SIG-M5 treated with dmso at 0.1 percent for 504 hours (cell line): ENCODE results near the gene KIF21B.
"Not testable (repeated sequence)": the region's sequence is repeated elsewhere in the genome, so short reads cannot be mapped to it uniquely, and the experiment has no call there.

Source experiments
- DNase-seq: peaks from one replicate; lab custom pipeline; 2025; ENCODE audit not compliant: unreplicated experiment; lab: John Stamatoyannopoulos, UW

The KIF21B gene

GRCh38 chr1:200971955-200972711, 51.4 kb downstream of the KIF21B start:
- DNase-seq, result peak; percentile 56

DNA sequence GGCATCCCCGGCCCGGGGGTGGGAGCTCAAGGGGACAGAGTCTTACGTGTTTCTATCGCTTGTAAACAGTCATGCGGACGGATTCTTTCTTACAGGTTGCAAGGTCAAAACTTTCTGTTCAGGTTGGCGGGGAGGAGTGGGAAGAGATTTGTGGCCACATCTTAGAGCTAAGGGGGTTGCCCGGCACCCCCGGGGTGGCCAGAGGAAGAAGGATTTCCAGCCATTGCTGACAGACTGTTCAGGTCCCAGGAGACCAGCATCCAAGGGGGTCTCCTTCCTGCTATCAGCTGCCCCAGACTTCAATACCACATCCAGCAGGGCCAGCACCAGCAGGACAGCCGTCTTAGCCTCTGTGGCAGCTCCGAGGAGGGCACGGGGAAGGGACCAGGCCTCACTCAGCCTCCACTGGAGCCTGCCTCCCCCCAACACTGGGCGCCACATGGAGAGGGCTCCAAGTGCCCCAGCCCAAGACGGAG, 52.0 kb downstream of the KIF21B start:
- DNase-seq, result no peak

DNA sequence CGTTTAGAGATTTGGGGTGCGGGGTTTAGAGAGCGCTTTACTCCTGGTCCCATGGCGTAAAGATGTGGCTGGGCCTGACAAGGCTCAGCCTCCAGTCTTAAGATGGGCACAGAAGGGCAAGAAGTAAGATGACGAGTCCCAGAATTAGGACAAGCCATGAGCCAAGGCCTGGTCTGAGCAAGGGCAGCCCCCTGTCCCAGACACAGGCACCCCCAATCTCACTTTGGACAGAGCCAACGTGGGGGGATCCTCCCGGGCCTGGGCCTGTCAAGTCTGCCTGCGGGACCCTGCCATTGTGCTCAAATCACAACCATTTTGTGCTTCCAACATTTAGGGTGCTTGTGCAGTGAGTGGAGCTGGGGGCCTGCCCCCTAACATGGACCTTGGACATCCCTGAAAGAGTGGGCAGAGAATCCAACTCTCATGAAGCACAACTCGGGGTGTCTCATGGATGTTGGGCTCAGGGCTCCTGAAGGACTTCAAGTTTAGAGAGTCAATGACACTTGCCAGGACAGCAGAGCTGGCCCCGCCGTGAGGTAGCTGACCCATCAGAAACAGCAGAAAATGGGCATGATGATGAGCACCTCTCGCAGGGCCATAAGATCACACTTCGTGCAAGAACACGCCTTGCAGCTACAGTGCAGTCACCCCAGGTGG, 52.6 kb downstream of the KIF21B start:
- no peak for DNase-seq

GRCh38 chr1:200969726-200970561, 53.6 kb downstream of the KIF21B start:
- no peak for DNase-seq

- DNase-seq, result no peak
Measured at GRCh38 chr1:200968469-200969410, 54.8 kb downstream of the KIF21B start.

DNA sequence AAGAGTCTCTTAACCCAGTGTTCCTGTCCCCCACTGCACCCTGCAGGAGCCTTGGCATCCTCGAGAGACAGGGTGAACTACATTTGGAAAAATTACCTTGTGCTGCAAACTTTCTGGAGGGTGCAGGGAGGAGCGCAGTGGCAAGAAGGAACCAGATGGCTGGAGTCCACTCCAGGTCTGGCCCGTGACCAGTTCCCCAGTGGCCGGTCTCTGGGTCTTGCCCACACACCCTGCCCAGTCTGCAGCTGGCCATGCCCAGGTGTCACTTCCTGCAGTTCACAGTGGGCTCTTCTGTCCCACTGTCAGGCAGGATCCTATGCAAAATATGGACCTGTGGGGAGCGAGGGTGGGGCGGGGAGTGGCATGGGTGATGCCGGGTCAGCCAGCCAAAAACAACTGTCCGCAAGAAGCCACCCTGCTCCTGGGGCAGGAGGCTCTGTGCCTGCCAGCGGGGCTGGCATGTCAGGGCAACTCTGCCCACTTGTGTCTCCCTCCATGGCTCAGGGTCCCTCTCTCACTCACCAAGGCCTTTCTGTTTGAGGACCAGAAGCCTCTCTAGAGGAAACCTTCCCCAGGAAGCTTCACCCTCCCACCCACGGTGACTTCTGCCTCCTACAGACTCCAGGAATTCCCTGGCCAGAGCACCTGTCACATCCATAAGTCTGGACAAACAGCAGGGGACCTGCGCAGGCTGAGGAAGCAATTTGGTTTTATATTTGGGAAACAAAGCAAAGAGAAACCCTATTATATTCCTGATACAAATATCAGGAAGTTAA, 55.6 kb downstream of the KIF21B start:
- no peak for DNase-seq

GRCh38 chr1:200966934-200967333, 56.6 kb downstream of the KIF21B start:
- no peak for DNase-seq

DNA sequence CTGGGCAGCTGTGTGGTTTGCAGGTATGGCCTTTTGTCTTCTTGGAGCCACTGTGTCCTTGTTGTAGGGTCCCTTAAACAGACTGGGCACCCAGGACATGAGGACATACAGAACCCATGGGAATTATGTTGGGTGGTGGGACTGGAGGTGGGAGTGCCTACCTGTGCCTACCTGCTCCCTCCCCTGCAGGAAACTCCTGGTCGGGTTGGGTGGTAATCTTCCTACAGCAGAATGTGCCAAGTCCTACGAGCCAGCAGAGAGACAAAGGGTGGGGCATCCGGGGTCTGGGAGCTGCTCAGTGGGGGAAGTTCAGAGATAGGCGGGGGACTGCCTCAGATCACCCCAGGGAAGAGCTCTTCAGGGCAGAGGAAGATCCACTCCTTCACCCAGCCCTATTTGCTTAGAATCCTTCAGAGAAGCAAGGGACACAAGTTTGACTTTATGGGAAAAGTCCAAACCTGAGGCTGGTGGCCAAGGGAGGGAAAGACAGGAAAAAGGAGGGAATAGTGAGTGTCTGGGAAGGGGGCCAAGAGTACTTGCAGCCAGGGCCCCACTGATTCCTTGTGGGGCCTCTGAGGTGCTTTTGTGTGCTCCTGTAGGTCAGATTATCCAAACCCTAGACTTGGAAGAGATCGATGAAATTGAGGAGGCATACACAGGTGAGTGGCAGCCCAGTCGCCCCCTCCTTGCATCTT, 58.3 kb downstream of the KIF21B start:
- DNase-seq, result no peak

GRCh38 chr1:200963888-200964287, 59.6 kb downstream of the KIF21B start:
- not testable (repeated sequence) for DNase-seq

DNA sequence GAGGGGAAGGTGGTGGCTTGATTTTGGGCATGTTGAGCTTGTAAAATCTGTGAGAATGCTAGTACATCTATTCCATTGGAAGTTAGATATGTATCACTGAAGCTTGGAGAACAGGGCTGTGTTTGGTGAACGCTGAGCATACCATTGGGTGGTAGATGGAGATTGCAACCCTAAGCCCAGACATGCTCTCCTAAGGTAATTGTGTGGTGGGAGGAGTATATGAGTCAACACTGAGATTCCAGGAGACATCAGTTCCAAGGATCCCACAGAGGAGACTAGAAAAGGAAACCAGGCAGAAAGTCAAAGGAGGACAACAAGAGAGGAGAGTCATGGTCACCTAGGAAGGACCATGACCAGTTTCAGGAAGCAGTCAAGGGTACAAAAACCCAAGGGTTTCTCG, 60.4 kb downstream of the KIF21B start:
- DNase-seq, result no peak

DNA sequence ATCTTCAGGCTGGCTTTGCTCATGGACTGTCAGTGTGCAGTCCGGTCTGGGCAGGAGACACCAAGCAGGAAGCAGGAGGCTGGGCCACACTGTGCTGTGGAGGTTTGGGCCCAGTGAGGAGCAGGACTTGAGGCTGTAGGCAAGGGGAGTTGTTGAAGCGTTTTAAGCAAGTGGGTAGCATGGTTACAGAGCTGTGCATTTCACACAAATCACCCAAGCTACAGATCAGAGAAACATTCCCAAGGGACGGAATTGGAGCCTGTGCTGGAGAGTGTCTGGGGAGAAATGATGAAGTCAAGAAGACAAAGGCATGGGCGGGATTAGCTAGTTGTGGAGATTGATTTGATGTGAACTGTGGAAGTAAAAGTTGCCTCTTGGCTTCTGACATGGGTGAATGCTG, 60.9 kb downstream of the KIF21B start:
- no peak for DNase-seq

GRCh38 chr1:200962151-200962550, 61.4 kb downstream of the KIF21B start:
- DNase-seq, result not testable (repeated sequence)

DNA sequence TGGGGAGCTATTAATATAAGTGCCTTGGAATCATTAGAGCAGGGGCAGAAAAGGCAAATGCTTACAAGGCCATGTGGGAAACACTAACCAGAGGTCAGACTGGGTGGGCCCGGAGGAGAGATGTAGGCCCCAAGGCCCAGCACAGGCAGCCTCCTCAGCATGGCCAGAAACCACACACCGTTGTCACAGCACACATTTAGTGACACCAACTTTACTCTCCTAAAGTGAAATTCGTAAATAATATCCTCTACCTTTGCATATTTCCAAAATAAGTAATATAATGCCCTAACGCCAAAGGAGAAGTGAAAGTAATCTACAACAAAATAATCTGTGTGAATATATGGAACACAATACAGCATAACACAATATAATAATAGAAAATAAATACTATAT, 62.6 kb downstream of the KIF21B start:
- DNase-seq, result no peak

DNA sequence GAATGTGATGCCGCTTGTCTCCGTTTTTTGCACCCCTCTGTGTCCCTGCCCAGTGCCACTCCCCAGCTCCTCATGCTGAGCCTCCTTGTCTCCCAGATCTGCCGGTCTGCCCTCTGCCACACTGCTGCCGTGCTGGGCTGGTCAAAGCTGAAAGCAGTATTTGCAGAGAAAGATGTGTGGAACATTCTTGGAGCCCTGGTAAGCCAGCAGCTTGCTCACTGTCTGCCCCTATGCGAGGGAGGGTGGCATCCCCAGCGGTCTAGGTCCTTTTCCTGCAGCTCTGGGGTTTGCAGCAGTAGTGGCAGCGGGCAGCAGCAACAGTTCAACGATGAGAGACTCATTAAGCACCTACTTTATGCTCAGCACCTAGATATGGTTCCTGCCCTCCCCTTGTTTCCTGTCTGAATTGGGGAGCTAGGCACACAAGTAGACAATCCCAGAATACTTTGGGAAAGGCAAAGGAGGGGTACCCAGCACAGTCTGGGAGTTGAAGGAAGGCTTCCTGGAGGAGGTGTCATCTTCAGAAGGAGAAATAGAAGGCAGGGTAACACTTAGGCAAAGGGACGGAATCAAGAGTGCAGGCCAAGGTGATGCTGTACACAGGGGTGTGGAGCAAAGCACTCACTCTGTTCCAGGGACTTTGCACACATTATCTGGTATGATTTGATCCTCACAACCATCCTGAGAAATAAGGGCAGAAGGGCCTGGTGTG, 63.1 kb downstream of the KIF21B start:
- DNase-seq, result no peak

DNA sequence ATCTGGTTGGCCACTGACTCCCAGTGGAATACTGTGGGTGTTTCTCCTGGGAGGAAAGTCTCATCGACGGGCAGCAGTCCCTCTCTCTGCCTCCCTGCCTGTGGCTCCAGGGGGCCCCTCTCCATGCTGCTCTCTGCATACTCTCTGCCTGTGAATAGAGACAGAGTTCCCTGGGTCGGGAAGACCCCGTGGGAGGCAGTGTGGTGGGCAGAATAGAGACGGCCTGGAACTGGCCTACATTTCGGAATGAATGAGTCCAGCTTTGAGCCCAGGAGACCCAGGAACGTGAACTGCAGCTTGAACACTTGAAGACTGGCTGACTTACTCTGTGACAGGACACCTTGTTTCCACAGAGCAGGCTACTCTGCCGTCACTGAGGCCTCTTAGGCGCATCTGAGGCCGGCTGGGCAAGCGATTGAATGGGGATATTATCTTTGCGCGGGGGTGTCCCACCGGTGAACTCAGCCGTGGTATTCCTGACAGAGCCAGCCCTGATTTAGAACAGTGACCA, 64.0 kb downstream of the KIF21B start:
- no peak for DNase-seq

GRCh38 chr1:200958597-200958996, 64.9 kb downstream of the KIF21B start:
- no peak for DNase-seq

DNA sequence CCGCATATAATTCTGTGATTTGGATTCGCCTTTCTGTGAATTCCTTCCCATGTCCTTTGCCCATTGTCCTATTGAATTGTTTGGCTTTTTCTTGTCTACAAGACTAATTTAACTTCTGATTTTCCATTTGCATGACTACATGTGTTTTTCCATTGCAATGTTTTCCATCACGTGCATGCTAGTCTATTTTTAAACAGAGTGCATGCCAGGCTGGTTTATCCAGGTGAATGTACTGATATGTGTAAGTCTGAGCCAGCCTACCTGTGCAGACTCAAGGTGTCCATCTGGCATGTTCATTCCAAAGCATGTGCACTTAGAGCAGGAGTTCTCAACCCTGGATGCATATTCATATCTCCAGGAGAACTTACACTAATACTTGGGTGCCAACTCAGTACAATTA, 69.1 kb downstream of the KIF21B start:
- no peak for DNase-seq

DNA sequence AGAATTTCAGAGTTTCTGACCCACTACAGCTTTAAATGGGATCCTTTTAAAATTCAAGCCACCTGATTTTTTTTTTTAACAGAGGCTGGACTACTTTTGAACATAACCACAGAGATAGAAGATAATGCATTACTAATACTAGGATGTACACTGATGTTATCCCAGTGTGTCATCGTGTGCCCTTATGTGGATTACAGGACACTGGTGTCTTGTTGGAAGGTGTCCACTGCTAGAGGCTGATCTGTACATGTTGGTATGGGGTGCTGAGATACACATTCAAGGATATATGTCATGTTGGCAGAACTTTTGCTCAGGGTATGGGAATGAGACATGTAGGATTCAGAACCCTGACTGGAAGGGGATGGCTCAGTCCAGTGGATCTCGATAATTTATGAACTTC, 72.5 kb downstream of the KIF21B start:
- no peak for DNase-seq
